Measurements from ENCODE around the gene GRM2.
A peak's percentile ranks its signal among the peaks of the same experiment; 100 is the strongest.

GRM2 gene

GRCh38 chr3:51716805-51717204 is 9.9 kb downstream of the GRM2 start:
- FAIRE-seq, result no peak
- TF ChIP-seq POU2F2 (IDR thresholded peaks at IDR 0.05; ENCODE audit: low read depth, low read length), result peak; percentile 59; the same call in 1 of the 2 replicates
- TF ChIP-seq TAF1 (IDR thresholded peaks at IDR 0.05; ENCODE audit: low read depth, low read length), result no peak
- no peak for TF ChIP-seq POLR2AphosphoS5 (IDR thresholded peaks at IDR 0.05; ENCODE audit: low read depth, low read length)

GRCh38 chr3:51717446-51717845 is 10.6 kb downstream of the GRM2 start:
- DNase-seq (ENCODE audit: insufficient read length, low spot score) (no peak), FAIRE-seq (no peak)
- no peak for TF ChIP-seq PAX5 (IDR thresholded peaks at IDR 0.05; ENCODE audit: insufficient read depth, low read length, severe bottlenecking)
- TF ChIP-seq TAF1 (IDR thresholded peaks at IDR 0.05; ENCODE audit: low read depth, low read length), result no peak
- TF ChIP-seq POLR2A (IDR thresholded peaks at IDR 0.05; ENCODE audit: low read depth, low read length), result no peak
- no peak for TF ChIP-seq SPI1 (IDR thresholded peaks at IDR 0.05; ENCODE audit: low read depth, low read length)
- TF ChIP-seq POU2F2 (IDR thresholded peaks at IDR 0.05; ENCODE audit: low read depth, low read length), result no peak
- TF ChIP-seq POLR2AphosphoS5 (IDR thresholded peaks at IDR 0.05; ENCODE audit: low read depth, low read length), result no peak

More at GRCh38 chr3:51716805-51717204, 9.9 kb downstream of the GRM2 start:
- peak; percentile 9 for DNase-seq (ENCODE audit: insufficient read length, low spot score)

DNA sequence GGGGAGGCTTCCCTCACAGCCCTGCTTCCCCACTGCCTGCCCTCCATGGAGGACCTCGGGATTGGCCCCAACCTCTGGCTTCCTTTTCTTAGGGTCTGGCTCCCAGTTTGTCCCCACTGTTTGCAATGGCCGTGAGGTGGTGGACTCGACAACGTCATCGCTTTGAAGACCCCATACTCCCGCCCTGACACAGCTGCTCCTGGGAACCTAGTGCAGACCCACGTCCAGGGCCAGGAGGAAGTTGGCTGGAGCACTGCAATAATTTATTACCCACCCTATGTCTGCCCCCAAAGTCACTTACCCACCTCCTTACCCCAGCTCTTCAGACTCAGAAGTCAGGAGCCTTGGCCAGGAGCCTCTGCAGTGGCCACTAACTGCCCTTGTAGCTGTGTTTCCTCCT is 11.1 kb downstream of the GRM2 start:
- TF ChIP-seq POLR2AphosphoS5 (IDR thresholded peaks at IDR 0.05; ENCODE audit: low read depth, low read length), result no peak
- TF ChIP-seq POU2F2 (IDR thresholded peaks at IDR 0.05; ENCODE audit: low read depth, low read length), result no peak
- no peak for TF ChIP-seq SPI1 (IDR thresholded peaks at IDR 0.05; ENCODE audit: low read depth, low read length)
- no peak for TF ChIP-seq POLR2A (IDR thresholded peaks at IDR 0.05; ENCODE audit: low read depth, low read length)
- TF ChIP-seq TAF1 (IDR thresholded peaks at IDR 0.05; ENCODE audit: low read depth, low read length), result no peak
- TF ChIP-seq PAX5 (IDR thresholded peaks at IDR 0.05; ENCODE audit: insufficient read depth, low read length, severe bottlenecking), result no peak
- peak; percentile 8 for DNase-seq (ENCODE audit: insufficient read length, low spot score)
- FAIRE-seq, result no peak

DNA sequence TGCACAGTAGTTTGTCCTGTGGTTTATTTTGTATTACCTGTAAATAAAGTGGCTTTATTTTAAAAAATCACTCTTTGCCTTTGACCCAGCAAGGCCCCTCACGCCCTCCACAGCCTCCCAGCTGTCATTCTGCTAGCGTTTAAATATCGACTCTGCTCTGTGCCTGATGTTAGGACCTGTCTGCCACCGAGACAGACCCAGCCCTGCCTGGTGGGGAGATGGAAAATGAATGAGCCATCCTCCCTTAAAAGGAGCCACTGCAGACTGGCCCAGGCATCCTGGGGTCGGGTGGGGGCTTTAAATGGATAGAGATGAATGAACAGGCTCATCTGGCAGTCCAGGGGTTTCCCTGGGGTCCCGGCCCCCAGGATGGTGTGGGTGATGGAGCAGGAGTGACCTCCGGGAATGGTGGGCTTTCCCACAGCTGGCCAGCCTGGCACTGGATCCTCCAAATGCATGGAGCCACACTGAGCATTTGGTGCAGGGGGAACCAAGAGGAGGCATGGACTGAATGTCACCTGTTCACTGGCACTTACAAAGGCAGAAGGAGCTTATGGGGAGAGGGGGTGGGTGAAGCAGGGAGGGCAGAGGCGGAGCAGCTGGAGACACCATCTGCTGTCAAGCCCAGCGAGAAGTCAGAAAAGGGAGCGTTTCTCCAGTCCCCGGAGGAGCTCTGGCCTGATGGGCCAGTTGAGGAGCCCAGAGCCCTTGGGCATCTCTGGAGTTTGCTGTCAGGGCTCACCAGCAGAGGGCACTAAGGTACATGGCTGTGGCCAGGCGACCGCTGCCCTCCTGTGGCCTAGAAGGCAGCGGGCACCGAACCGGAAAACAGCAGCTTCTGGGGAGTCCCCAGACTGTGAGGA is 11.9 kb downstream of the GRM2 start:
- DNase-seq (ENCODE audit: insufficient read length, low spot score) (peak; percentile 65), FAIRE-seq (peak; percentile 73)
- TF ChIP-seq PAX5 (IDR thresholded peaks at IDR 0.05; ENCODE audit: insufficient read depth, low read length, severe bottlenecking) (peak; percentile 89), SPI1 (IDR thresholded peaks at IDR 0.05; ENCODE audit: low read depth, low read length) (no peak), POLR2A (IDR thresholded peaks at IDR 0.05; ENCODE audit: low read depth, low read length) (no peak)

DNA sequence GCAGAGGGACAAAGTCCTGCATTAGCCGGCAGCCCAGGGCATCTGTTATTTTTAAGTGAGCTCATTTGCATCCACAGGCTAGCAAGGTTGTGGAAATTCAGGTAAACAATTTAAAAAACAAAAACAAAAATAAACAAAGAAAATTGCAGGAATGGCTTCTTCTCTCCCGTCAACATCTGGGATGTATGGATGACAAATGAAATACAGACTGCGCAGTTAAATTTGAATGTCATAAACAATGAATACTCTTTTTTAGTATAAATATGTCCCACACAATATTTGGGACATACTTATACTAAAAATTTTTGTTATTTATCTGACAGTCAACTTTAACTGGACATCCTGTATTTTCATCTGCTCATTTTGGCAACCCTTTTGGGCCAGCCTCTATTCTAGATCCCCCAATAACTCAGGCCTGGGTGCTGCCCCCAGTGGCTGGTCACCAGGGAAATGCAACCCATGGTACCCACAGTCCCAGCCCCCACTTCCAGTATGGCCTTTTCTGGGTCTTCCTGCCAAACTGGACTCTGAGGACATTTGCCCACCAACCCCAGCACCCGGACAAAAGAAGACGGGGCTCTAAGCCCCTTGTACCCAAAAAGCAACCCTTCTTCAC is 12.7 kb downstream of the GRM2 start:
- FAIRE-seq (no peak), DNase-seq (ENCODE audit: insufficient read length, low spot score) (peak; percentile 2)
- TF ChIP-seq SPI1 (IDR thresholded peaks at IDR 0.05; ENCODE audit: low read depth, low read length) (no peak), PAX5 (IDR thresholded peaks at IDR 0.05; ENCODE audit: insufficient read depth, low read length, severe bottlenecking) (no peak), POU2F2 (IDR thresholded peaks at IDR 0.05; ENCODE audit: low read depth, low read length) (no peak), POLR2AphosphoS5 (IDR thresholded peaks at IDR 0.05; ENCODE audit: low read depth, low read length) (no peak), POLR2A (IDR thresholded peaks at IDR 0.05; ENCODE audit: low read depth, low read length) (no peak), TAF1 (IDR thresholded peaks at IDR 0.05; ENCODE audit: low read depth, low read length) (no peak)

DNA sequence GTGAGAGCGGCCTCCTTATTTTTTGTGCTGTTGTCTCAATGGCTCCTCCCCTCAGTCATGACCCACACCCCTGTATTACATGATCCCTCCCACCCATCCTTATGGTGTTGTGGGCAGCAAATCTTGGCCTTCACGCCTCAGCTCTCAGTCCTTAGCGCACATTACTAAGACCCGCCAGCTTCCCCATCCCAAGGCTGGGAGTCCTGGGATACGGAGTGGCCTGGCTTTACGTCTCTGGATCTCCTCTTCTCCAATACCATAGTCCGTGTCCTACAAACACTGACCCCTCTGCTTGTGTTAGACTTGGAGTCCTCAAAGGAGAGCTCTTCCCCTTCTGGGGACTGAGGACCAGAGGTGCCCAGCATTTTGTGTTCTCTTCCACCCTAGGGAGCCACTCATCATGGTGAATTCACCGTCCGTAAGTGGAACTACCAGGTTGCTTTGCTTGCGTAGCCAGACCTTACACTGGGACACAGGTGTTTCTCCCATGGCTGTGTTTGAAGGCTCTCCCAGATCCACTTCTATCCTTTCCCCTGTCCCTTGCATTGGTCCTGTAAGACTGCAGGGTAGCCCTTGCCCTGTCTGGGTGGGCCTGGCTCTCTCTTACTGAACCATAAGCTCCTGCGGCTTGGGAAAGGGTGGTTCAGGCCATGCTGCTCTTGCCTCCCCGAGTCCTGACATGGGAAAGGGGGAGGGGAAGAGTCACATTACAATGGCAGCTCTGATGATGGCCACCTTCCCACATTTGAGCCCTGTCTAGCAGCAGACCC is 13.6 kb downstream of the GRM2 start:
- DNase-seq (ENCODE audit: insufficient read length, low spot score) (no peak), FAIRE-seq (no peak)
- no peak for TF ChIP-seq PAX5 (IDR thresholded peaks at IDR 0.05; ENCODE audit: insufficient read depth, low read length, severe bottlenecking)
- no peak for TF ChIP-seq POLR2AphosphoS5 (IDR thresholded peaks at IDR 0.05; ENCODE audit: low read depth, low read length)
- no peak for TF ChIP-seq POU2F2 (IDR thresholded peaks at IDR 0.05; ENCODE audit: low read depth, low read length)
- TF ChIP-seq TAF1 (IDR thresholded peaks at IDR 0.05; ENCODE audit: low read depth, low read length), result no peak
- no peak for TF ChIP-seq SPI1 (IDR thresholded peaks at IDR 0.05; ENCODE audit: low read depth, low read length)
- TF ChIP-seq POLR2A (IDR thresholded peaks at IDR 0.05; ENCODE audit: low read depth, low read length), result no peak

DNA sequence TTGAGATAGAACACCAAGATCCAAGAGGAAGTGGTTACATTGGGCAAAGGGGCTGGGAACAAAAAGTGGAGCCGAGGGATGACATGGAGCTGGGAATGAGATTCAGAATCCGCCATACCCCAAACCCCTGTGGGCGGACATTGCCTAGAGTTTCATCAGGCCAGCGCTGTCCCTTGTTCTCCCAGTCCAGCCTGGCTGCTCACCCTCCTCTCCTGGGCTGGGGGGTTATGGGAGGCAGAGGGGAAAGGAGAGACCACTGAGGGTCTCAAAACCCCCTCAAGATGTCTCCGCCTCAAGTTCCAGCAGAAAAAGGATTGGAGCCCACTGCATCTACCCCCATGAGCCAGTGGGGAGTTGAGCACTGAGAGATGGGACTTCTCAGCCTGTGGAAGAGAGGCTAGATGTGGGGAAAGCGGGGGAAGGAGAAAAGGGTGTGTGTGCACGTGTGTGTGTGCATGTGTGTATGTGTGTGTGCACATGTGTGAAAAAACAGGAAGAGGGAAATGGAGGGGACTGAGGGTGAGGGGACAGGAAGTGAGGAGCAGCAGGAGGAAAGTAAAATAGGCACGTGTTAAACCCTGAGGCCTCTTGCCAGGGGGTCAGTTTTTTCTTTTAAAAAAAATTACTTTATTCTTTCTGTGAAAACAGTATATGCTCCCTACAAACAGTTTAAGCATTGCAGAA is 14.3 kb downstream of the GRM2 start:
- FAIRE-seq (no peak), DNase-seq (ENCODE audit: insufficient read length, low spot score) (no peak)
- TF ChIP-seq SPI1 (IDR thresholded peaks at IDR 0.05; ENCODE audit: low read depth, low read length) (0 out of 2 replicates have a peak, but pooled peaks have one; percentile 21), POLR2AphosphoS5 (IDR thresholded peaks at IDR 0.05; ENCODE audit: low read depth, low read length) (no peak)

DNA sequence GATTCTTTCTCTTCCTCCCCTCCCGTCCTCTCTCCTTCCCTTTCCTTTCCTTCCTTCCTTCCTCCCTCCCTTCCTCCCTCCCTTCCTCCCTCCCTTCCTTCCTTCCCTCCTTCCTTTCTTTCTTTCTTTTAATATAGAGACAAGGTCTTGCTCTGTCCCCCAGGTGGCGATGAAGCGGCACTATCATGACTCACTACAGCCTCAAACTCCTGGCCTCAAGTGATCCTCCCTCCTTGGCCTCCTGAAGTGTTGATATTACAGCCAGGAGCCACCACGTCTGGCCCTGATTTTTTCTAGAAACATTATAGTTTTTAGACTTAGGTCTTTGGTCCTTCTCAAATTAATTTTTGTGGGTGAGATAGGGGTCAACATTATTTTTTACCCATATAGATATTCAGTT is 15.5 kb downstream of the GRM2 start:
- FAIRE-seq, result no peak
- DNase-seq (ENCODE audit: insufficient read length, low spot score), result no peak
- TF ChIP-seq POLR2AphosphoS5 (IDR thresholded peaks at IDR 0.05; ENCODE audit: low read depth, low read length), result no peak
- TF ChIP-seq SPI1 (IDR thresholded peaks at IDR 0.05; ENCODE audit: low read depth, low read length), result no peak
- TF ChIP-seq POLR2A (IDR thresholded peaks at IDR 0.05; ENCODE audit: low read depth, low read length), result no peak
- TF ChIP-seq POU2F2 (IDR thresholded peaks at IDR 0.05; ENCODE audit: low read depth, low read length), result no peak
- TF ChIP-seq TAF1 (IDR thresholded peaks at IDR 0.05; ENCODE audit: low read depth, low read length), result no peak
- no peak for TF ChIP-seq PAX5 (IDR thresholded peaks at IDR 0.05; ENCODE audit: insufficient read depth, low read length, severe bottlenecking)

- no peak for DNase-seq (ENCODE audit: insufficient read length, low spot score)
- FAIRE-seq, result no peak
- TF ChIP-seq POU2F2 (IDR thresholded peaks at IDR 0.05; ENCODE audit: low read depth, low read length), result no peak
- no peak for TF ChIP-seq POLR2A (IDR thresholded peaks at IDR 0.05; ENCODE audit: low read depth, low read length)
- TF ChIP-seq SPI1 (IDR thresholded peaks at IDR 0.05; ENCODE audit: low read depth, low read length), result no peak
- no peak for TF ChIP-seq PAX5 (IDR thresholded peaks at IDR 0.05; ENCODE audit: insufficient read depth, low read length, severe bottlenecking)
- TF ChIP-seq POLR2AphosphoS5 (IDR thresholded peaks at IDR 0.05; ENCODE audit: low read depth, low read length), result no peak
Measured at GRCh38 chr3:51727500-51727899, 20.6 kb downstream of the GRM2 start.
